ENCODE results near the gene TVP23B.
A peak's percentile ranks its signal among the peaks of the same experiment; 100 is the strongest.

The TVP23B gene

GRCh38 chr17:18855831-18856569 lies 75.0 kb downstream of the TVP23B start (continued):
- no peak for TF ChIP-seq TSHZ1 (tag by site-specific recombination; IDR thresholded peaks at IDR 0.05; ENCODE audit: borderline replicate concordance)
- TF ChIP-seq ZBTB1 (tag by site-specific recombination; IDR thresholded peaks at IDR 0.05), result no peak
- no peak for TF ChIP-seq GLI4 (tag by site-specific recombination; IDR thresholded peaks at IDR 0.05)
- peak; percentile 87 for TF ChIP-seq ZNF366 (tag by site-specific recombination; conservative IDR thresholded peaks at IDR 0.05)
- no peak for TF ChIP-seq ZNF707 (tag by site-specific recombination; IDR thresholded peaks at IDR 0.05)
- no peak for TF ChIP-seq ZSCAN5A (tag by site-specific recombination; IDR thresholded peaks at IDR 0.05)
- no peak for TF ChIP-seq ZNF449 (tag by site-specific recombination; IDR thresholded peaks at IDR 0.05)
- peak; percentile 73; the same call in 1 of the 2 replicates for TF ChIP-seq SP7 (tag by site-specific recombination; IDR thresholded peaks at IDR 0.05)
- TF ChIP-seq ZNF48 (tag by site-specific recombination; IDR thresholded peaks at IDR 0.05), result no peak
- TF ChIP-seq INSM2 (tag by site-specific recombination; IDR thresholded peaks at IDR 0.05), result peak; percentile 78
- peak; percentile 86 for TF ChIP-seq ZNF692 (tag by site-specific recombination; IDR thresholded peaks at IDR 0.05)
- TF ChIP-seq SALL2 (tag by site-specific recombination; IDR thresholded peaks at IDR 0.05; ENCODE audit: borderline replicate concordance), result no peak
- TF ChIP-seq OSR2 (tag by site-specific recombination; IDR thresholded peaks at IDR 0.05), result no peak
- TF ChIP-seq ELK4 (IDR thresholded peaks at IDR 0.05; ENCODE audit: borderline replicate concordance, low read depth, low read length), result no peak
- TF ChIP-seq ZNF658 (tag by site-specific recombination; IDR thresholded peaks at IDR 0.05), result no peak
- no peak for TF ChIP-seq ZBTB6 (tag by site-specific recombination; IDR thresholded peaks at IDR 0.05)
- TF ChIP-seq ZNF394 (tag by site-specific recombination; IDR thresholded peaks at IDR 0.05; ENCODE audit: borderline replicate concordance), result no peak; the same call in none of the 2 replicates
- TF ChIP-seq ZNF133 (tag by site-specific recombination; IDR thresholded peaks at IDR 0.05), result no peak
- no peak for TF ChIP-seq ZNF777 (tag by site-specific recombination; IDR thresholded peaks at IDR 0.05; ENCODE audit: borderline replicate concordance)
- TF ChIP-seq KLF16 (tag by site-specific recombination; IDR thresholded peaks at IDR 0.05), result peak; percentile 64; the same call in 1 of the 2 replicates
